ENCODE data around the gene ATP2B1.
A peak's percentile ranks its signal among the peaks of the same experiment; 100 is the strongest.

The ATP2B1 gene

GRCh38 chr12:89731614-89732013 lies 23.0 kb upstream of the ATP2B1 start:
- no peak for TF ChIP-seq CTCF (conservative IDR thresholded peaks at IDR 0.05; ENCODE audit: low read depth, low read length)
- H3K4me3 ChIP-seq (ENCODE audit: low read length), result no peak overlapping the region
- DNase-seq (ENCODE audit: low read depth), result peak; percentile 36

- DNase-seq (ENCODE audit: low read depth), result no peak
- TF ChIP-seq CTCF (conservative IDR thresholded peaks at IDR 0.05; ENCODE audit: low read depth, low read length), result no peak
- H3K4me3 ChIP-seq (ENCODE audit: low read length), result no peak overlapping the region
These were observed 22.5 kb upstream of the ATP2B1 start for GRCh38 chr12:89731089-89731488.

- H3K4me3 ChIP-seq (ENCODE audit: low read length), result no peak overlapping the region
- TF ChIP-seq CTCF (conservative IDR thresholded peaks at IDR 0.05; ENCODE audit: low read depth, low read length), result no peak
- DNase-seq (ENCODE audit: low read depth), result no peak
These were observed 21.4 kb upstream of the ATP2B1 start for GRCh38 chr12:89729946-89730459.

- no peak for TF ChIP-seq CTCF (conservative IDR thresholded peaks at IDR 0.05; ENCODE audit: low read depth, low read length)
- no peak overlapping the region for H3K4me3 ChIP-seq (ENCODE audit: low read length)
- DNase-seq (ENCODE audit: low read depth), result no peak
These were observed 14.6 kb upstream of the ATP2B1 start for GRCh38 chr12:89723276-89723675.

- no peak for TF ChIP-seq CTCF (conservative IDR thresholded peaks at IDR 0.05; ENCODE audit: low read depth, low read length)
- DNase-seq (ENCODE audit: low read depth), result no peak
- no peak overlapping the region for H3K4me3 ChIP-seq (ENCODE audit: low read length)
These were observed 12.8 kb upstream of the ATP2B1 start for GRCh38 chr12:89721291-89721987.

- H3K4me3 ChIP-seq (ENCODE audit: low read length), result no peak overlapping the region
- DNase-seq (ENCODE audit: low read depth), result no peak
- no peak for TF ChIP-seq CTCF (conservative IDR thresholded peaks at IDR 0.05; ENCODE audit: low read depth, low read length)
These were observed 9.3 kb upstream of the ATP2B1 start for GRCh38 chr12:89717759-89718523.
